PC-3 (cell line): Measurements from ENCODE around the gene PTPRN2. TPM values are rescaled to one million over a fixed set of nuclear protein-coding genes. Genes with fewer than 3 reads are reported as not detected.

Experiments
- ATAC-seq: fragments of 200-7000 bp; cut with Tn5 transposase; 2 replicates; pipeline ENCODE4 v1.9.1; 2020; ENCODE audit warnings: mild to moderate bottlenecking, moderate library complexity
- BruUV-seq: library from RNA; stranded (reverse); fragments of 400-500 nt; replicated peaks from 2 replicates; lab custom pipeline; 2021; lab: Mats Ljungman, UMichigan
- CTCF ChIA-PET: fragments of 300-600 bp; sonication (Branson Sonifier 250); formaldehyde crosslinking; loops from one replicate; lab custom pipeline; 2022; ENCODE audit warnings: antibody characterized with exemption; lab: Charles Lee
- POLR2A ChIA-PET: fragments of 300-600 bp; sonication (Branson Sonifier 250); formaldehyde crosslinking; loops from one replicate; lab custom pipeline; 2022; ENCODE audit warnings: antibody characterized with exemption; ENCODE audit not compliant: unreplicated experiment; lab: Charles Lee
- DNase-seq: peaks from one replicate; pipeline ENCODE4 v3.0.0-alpha.2; 2015
- H2AFZ ChIP-seq: fragments of 300-600 bp; sonication (generic); 2 replicates; pipeline ENCODE4 v1.6.0; 2016; ENCODE audit warnings: antibody characterized with exemption, low read length
- H3F3A ChIP-seq: fragments of 300-600 bp; sonication (generic); one replicate; pipeline ENCODE4 v1.6.0; 2017; ENCODE audit warnings: antibody characterized with exemption, low read length, control low read depth, mild to moderate bottlenecking; ENCODE audit not compliant: unreplicated experiment
- H3K27ac ChIP-seq: fragments of 300-600 bp; sonication (generic); 2 replicates; pipeline ENCODE4 v1.5.1; 2016; ENCODE audit warnings: mild to moderate bottlenecking, low read length
- H3K27me3 ChIP-seq: fragments of 300-600 bp; sonication (generic); 2 replicates; pipeline ENCODE4 v1.6.1; 2016; ENCODE audit warnings: low read length, mixed read lengths
- H3K36me3 ChIP-seq: fragments of 300-600 bp; sonication (generic); 2 replicates; pipeline ENCODE4 v1.6.1; 2016; ENCODE audit warnings: low read depth, mixed run types, low read length, mixed read lengths
- H3K4me1 ChIP-seq: fragments of 300-600 bp; sonication (generic); 2 replicates; pipeline ENCODE4 v1.5.1; 2016; ENCODE audit warnings: low read length; ENCODE audit not compliant: insufficient read depth
- H3K4me2 ChIP-seq: fragments of 300-600 bp; sonication (generic); 2 replicates; pipeline ENCODE4 v1.6.0; 2016; ENCODE audit warnings: low read length
- H3K4me3 ChIP-seq: fragments of 300-600 bp; sonication (generic); 2 replicates; pipeline ENCODE4 v1.5.1; 2016; ENCODE audit warnings: mild to moderate bottlenecking, low read length, mixed read lengths
- H3K79me2 ChIP-seq: fragments of 300-600 bp; sonication (generic); 2 replicates; pipeline ENCODE4 v1.6.1; 2017; ENCODE audit warnings: low read length, mixed read lengths
- H3K9ac ChIP-seq: fragments of 300-600 bp; sonication (generic); 2 replicates; pipeline ENCODE4 v1.6.0; 2016; ENCODE audit warnings: mild to moderate bottlenecking, low read length
- H3K9me2 ChIP-seq: fragments of 300-600 bp; sonication (generic); replicated peaks from 2 replicates; pipeline ENCODE4 v1.6.1; 2016; ENCODE audit warnings: mixed run types, low read length, mixed read lengths
- H3K9me3 ChIP-seq: fragments of 300-600 bp; sonication (generic); 2 replicates; pipeline ENCODE4 v1.6.1; 2016; ENCODE audit warnings: low read length, mixed read lengths
- H4K20me1 ChIP-seq: fragments of 300-600 bp; sonication (generic); 2 replicates; pipeline ENCODE4 v1.6.1; 2016; ENCODE audit warnings: low read length, mixed read lengths
- CTCF ChIP-seq: fragments of 300-600 bp; sonication (generic); conservative IDR thresholded peaks from 2 replicates; pipeline ENCODE4 v1.5.1; 2017; ENCODE audit warnings: antibody characterized with exemption, low read depth, mild to moderate bottlenecking, low read length
- EZH2 ChIP-seq: fragments of 300-600 bp; sonication (generic); IDR thresholded peaks from one replicate; pipeline ENCODE4 v1.6.1; 2017; ENCODE audit warnings: antibody characterized with exemption, mild to moderate bottlenecking, low read length; ENCODE audit not compliant: unreplicated experiment
- EZH2phosphoT487 ChIP-seq: fragments of 300-600 bp; sonication (generic); IDR thresholded peaks from 2 replicates; pipeline ENCODE4 v1.6.1; 2018; ENCODE audit warnings: mild to moderate bottlenecking, antibody characterized with exemption, low read length, borderline replicate concordance
- intact Hi-C: fragments of 100-400 bp; cut with micrococcal nuclease; formaldehyde crosslinking; loops from 2 replicates; pipeline ENCODE4 v1.9.0; 2023
- total RNA-seq: library from RNA; depleted of rRNA; stranded (reverse); fragments of >200 nt; gene quantifications from 2 replicates; pipeline ENCODE4 v1.2.3, GENCODE V29; 2014

PTPRN2 gene
- total RNA-seq, 1 experiment from 2014 or later, result 3.2 TPM

GRCh38 chr7:158110034-158110590, 477.5 kb downstream of the PTPRN2 start:
- Histone ChIP-seq H3K27me3 (no peaks in the 10 kb centered on the region), H3K9me3 (no peaks in the 10 kb centered on the region), H3K4me3 (no peak overlapping the region), H4K20me1 (no peaks in the 10 kb centered on the region), H2AFZ (no peak overlapping the region), H3K36me3 (no peaks in the 10 kb centered on the region), H3K9me2 (no peaks in the 10 kb centered on the region), H3K4me1 (0 out of 2 replicates have a peak, but pooled peaks cover 5% of the 10 kb centered on the region), H3F3A (no peaks in the 10 kb centered on the region), H3K27ac (no peak overlapping the region), H3K4me2 (no peak overlapping the region), H3K79me2 (no peaks in the 10 kb centered on the region), H3K9ac (no peak overlapping the region)
- POLR2A ChIA-PET, result no interaction called here
- intact Hi-C loops, result no loop called here
- BruUV-seq, result no TSS peak
- ATAC-seq (no peak), DNase-seq (no peak)
- CTCF ChIA-PET, result no interaction called here
- TF ChIP-seq EZH2phosphoT487, result no peak

DNA sequence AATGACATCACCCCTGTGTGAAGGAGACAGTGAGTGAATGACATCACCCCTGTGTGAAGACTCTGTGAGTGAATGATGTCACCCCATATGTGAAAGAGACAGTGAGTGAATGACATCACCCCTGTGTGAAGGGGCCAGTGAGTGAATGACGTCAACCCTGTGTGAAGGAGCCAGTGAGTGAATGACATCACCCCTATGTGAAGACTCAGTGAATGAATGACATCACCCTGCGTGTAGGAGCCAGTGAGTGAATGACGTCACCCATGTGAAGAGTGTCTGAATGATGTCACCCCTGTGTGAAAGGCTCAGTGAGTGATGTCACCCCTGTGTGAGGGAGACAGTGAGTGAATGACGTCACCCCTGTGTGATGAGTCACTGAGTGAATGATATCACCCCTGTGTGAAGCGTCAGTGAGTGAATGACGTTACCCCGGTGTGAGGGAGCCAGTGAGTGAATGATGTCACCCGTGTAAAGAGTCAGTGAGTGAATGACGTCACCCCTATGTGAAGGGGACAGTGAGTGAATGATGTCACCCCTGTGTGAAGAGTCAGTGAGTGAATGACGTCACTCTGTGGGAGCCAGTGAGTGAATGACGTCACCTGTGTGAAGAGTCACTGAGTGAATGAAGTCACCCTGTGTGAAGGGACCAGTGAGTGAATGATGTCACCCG, 478.1 kb downstream of the PTPRN2 start:
- no peak overlapping the region for H2AFZ ChIP-seq
- H3K27me3 ChIP-seq, result no peaks in the 10 kb centered on the region
- BruUV-seq, result no TSS peak
- no peaks in the 10 kb centered on the region for H3F3A ChIP-seq
- no peaks in the 10 kb centered on the region for H3K36me3 ChIP-seq
- H3K9me2 ChIP-seq, result no peaks in the 10 kb centered on the region
- no peaks in the 10 kb centered on the region for H3K79me2 ChIP-seq
- DNase-seq (no peak), ATAC-seq (no peak)
- intact Hi-C loops, result no loop called here
- no peaks in the 10 kb centered on the region for H3K9me3 ChIP-seq
- CTCF ChIA-PET, result no interaction called here
- no peak overlapping the region for H3K27ac ChIP-seq
- H3K4me2 ChIP-seq, result no peak overlapping the region
- H3K4me3 ChIP-seq, result no peak overlapping the region
- H4K20me1 ChIP-seq, result no peaks in the 10 kb centered on the region
- H3K9ac ChIP-seq, result no peak overlapping the region
- 0 out of 2 replicates have a peak, but pooled peaks cover 5% of the 10 kb centered on the region for H3K4me1 ChIP-seq
- no peak for TF ChIP-seq EZH2
- no peak for TF ChIP-seq CTCF
- no peak for TF ChIP-seq EZH2phosphoT487
- POLR2A ChIA-PET, result no interaction called here

- H3K27me3 ChIP-seq, result no peaks in the 10 kb centered on the region
- no peaks in the 10 kb centered on the region for H3K9me2 ChIP-seq
- BruUV-seq, result no TSS peak
- no peak overlapping the region for H3K4me2 ChIP-seq
- ChIA-PET POLR2A (no interaction called here), CTCF (no interaction called here)
- no peaks in the 10 kb centered on the region for H4K20me1 ChIP-seq
- H3K4me3 ChIP-seq, result no peak overlapping the region
- 0 out of 2 replicates have a peak, but pooled peaks cover 5% of the 10 kb centered on the region for H3K4me1 ChIP-seq
- DNase-seq (no peak), ATAC-seq (no peak)
- no peak overlapping the region for H3K9ac ChIP-seq
- no peak for TF ChIP-seq EZH2phosphoT487
- TF ChIP-seq EZH2, result no peak
- no peak for TF ChIP-seq CTCF
- no peaks in the 10 kb centered on the region for H3K9me3 ChIP-seq
- no peaks in the 10 kb centered on the region for H3K79me2 ChIP-seq
- intact Hi-C loops, result no loop called here
- H3K27ac ChIP-seq, result no peak overlapping the region
- H3F3A ChIP-seq, result no peaks in the 10 kb centered on the region
- H2AFZ ChIP-seq, result no peak overlapping the region
- H3K36me3 ChIP-seq, result no peaks in the 10 kb centered on the region
Observed at GRCh38 chr7:158108646-158109293, 478.9 kb downstream of the PTPRN2 start.
